Trophoblast cell (in vitro differentiated cells and primary cell): ENCODE results near the gene BMERB1.

ENCODE experiments used
- DNase-seq, 2 donors: peaks; one replicate each; pipeline ENCODE4 v3.0.0-alpha.2; 2016
- H2AFZ ChIP-seq: 2 replicates; pipeline ENCODE4 v1.6.1; 2013; ENCODE audit warnings: low read length, moderate library complexity, mild to moderate bottlenecking; ENCODE audit not compliant: insufficient read depth, poor library complexity
- H2AK5ac ChIP-seq: 2 replicates; pipeline ENCODE4 v1.6.1; 2013; ENCODE audit warnings: mild to moderate bottlenecking, low read length
- H2BK120ac ChIP-seq: 2 replicates; pipeline ENCODE4 v1.6.1; 2013; ENCODE audit warnings: low read length, mild to moderate bottlenecking, moderate library complexity; ENCODE audit not compliant: insufficient read depth, poor library complexity
- H2BK12ac ChIP-seq: 2 replicates; pipeline ENCODE4 v1.6.1; 2013; ENCODE audit warnings: mild to moderate bottlenecking, low read length, moderate library complexity
- H2BK5ac ChIP-seq: 2 replicates; pipeline ENCODE4 v1.6.1; 2013; ENCODE audit warnings: low read length, low read depth, moderate library complexity, mild to moderate bottlenecking; ENCODE audit not compliant: poor library complexity
- H3K14ac ChIP-seq: 2 replicates; pipeline ENCODE4 v1.6.1; 2013; ENCODE audit warnings: mild to moderate bottlenecking, low read length
- H3K18ac ChIP-seq: 2 replicates; pipeline ENCODE4 v1.6.1; 2013; ENCODE audit warnings: mild to moderate bottlenecking, low read length
- H3K23ac ChIP-seq: 2 replicates; pipeline ENCODE4 v1.6.1; 2013; ENCODE audit warnings: low read length
- H3K27ac ChIP-seq: 2 replicates; pipeline ENCODE4 v1.5.1; 2013; ENCODE audit warnings: low read depth, mild to moderate bottlenecking, inconsistent platforms, low read length, moderate library complexity
- H3K27me3 ChIP-seq: 2 replicates; pipeline ENCODE4 v1.6.1; 2013; ENCODE audit warnings: inconsistent platforms, mild to moderate bottlenecking, low read length, moderate library complexity; ENCODE audit not compliant: insufficient read depth
- H3K36me3 ChIP-seq, 2 experiments: 1 replicate in 1 of 2; 2 replicates in 1 of 2; pipeline ENCODE4 v1.6.1; 2013; ENCODE audit warnings: low read length in 2 of 2, mild to moderate bottlenecking in 2 of 2, moderate library complexity in 1 of 2; ENCODE audit not compliant: insufficient read depth in 2 of 2, control insufficient read depth in 1 of 2
- H3K4ac ChIP-seq: 2 replicates; pipeline ENCODE4 v1.6.1; 2013; ENCODE audit warnings: low read depth, mild to moderate bottlenecking, low read length, moderate library complexity
- H3K4me1 ChIP-seq, 2 experiments: 1 replicate in 1 of 2; 2 replicates in 1 of 2; pipeline ENCODE4 v1.6.1; 2013; ENCODE audit warnings: low read length in 2 of 2, mild to moderate bottlenecking in 2 of 2, moderate library complexity in 1 of 2; ENCODE audit not compliant: insufficient read depth in 2 of 2, control insufficient read depth in 1 of 2
- H3K4me2 ChIP-seq: 2 replicates; pipeline ENCODE4 v1.6.1; 2013; ENCODE audit warnings: inconsistent platforms, mild to moderate bottlenecking, low read length, moderate library complexity
- H3K4me3 ChIP-seq: 2 replicates; pipeline ENCODE4 v1.5.1; 2013; ENCODE audit warnings: mild to moderate bottlenecking, low read depth, low read length, inconsistent platforms
- H3K79me1 ChIP-seq: one replicate; pipeline ENCODE4 v1.6.1; 2013; ENCODE audit warnings: low read length
- H3K79me2 ChIP-seq: 2 replicates; pipeline ENCODE4 v1.6.1; 2013; ENCODE audit warnings: low read length, mild to moderate bottlenecking; ENCODE audit not compliant: control insufficient read depth, insufficient read depth, poor library complexity
- H3K9ac ChIP-seq: 2 replicates; pipeline ENCODE4 v1.6.1; 2013; ENCODE audit warnings: mild to moderate bottlenecking, low read length
- H3K9me3 ChIP-seq: 2 replicates; pipeline ENCODE4 v1.6.1; 2013; ENCODE audit warnings: low read depth, mild to moderate bottlenecking, control low read depth, inconsistent platforms, low read length; ENCODE audit not compliant: insufficient read depth
- H4K12ac ChIP-seq: 2 replicates; pipeline ENCODE4 v1.6.1; 2013; ENCODE audit warnings: low read depth, mild to moderate bottlenecking, low read length, moderate library complexity
- H4K8ac ChIP-seq: 2 replicates; pipeline ENCODE4 v1.6.1; 2013; ENCODE audit warnings: low read depth, mild to moderate bottlenecking, low read length, moderate library complexity
- H4K91ac ChIP-seq: one replicate; pipeline ENCODE4 v1.6.1; 2013; ENCODE audit warnings: low read depth, mild to moderate bottlenecking, low read length, moderate library complexity
- WGBS: extraction: QIAGEN DNeasy Blood & Tissue Kit; methylation state at CpG from one replicate; pipeline ENCODE4 v1.1.7; 2013; ENCODE audit warnings: missing lambda C conversion rate; ENCODE audit not compliant: insufficient read length, insufficient coverage; ENCODE audit errors: extremely low coverage; 5-methylcytosine and 5-hydroxymethylcytosine counted together

BMERB1 gene

GRCh38 chr16:15461376-15461775 is 27.0 kb downstream of the BMERB1 start:
- WGBS: 100% methylated on average over 2 of the region's 6 CpGs
- no peak overlapping the region for H3K27ac ChIP-seq

GRCh38 chr16:15464401-15465186 is 30.2 kb downstream of the BMERB1 start:
- Histone ChIP-seq H3K4ac (no peak overlapping the region), H3K79me1 (no peaks in the 10 kb centered on the region), H3K27me3 (no peaks in the 10 kb centered on the region), H2BK12ac (no peak overlapping the region), H2BK5ac (no peak overlapping the region), H3K9ac (no peak overlapping the region), H3K4me2 (no peak overlapping the region), H3K36me3 (no peaks in the 10 kb centered on the region), H3K79me2 (no peaks in the 10 kb centered on the region), H4K8ac (no peak overlapping the region), H3K14ac (no peak overlapping the region), H3K18ac (no peak overlapping the region), H4K12ac (no peak overlapping the region), H3K23ac (no peak overlapping the region), H2BK120ac (no peak overlapping the region), H3K4me1 (no peaks in the 10 kb centered on the region), H2AFZ (no peak overlapping the region), H3K27ac (no peak overlapping the region), H4K91ac (no peak overlapping the region), H2AK5ac (no peak overlapping the region), H3K9me3 (no peaks in the 10 kb centered on the region), H3K4me3 (no peak overlapping the region)
- WGBS: no CpG with 5 or more reads among the region's 4 CpGs
- no peak for DNase-seq

More at GRCh38 chr16:15461376-15461775, 27.0 kb downstream of the BMERB1 start:
- no peaks in the 10 kb centered on the region for H3K36me3 ChIP-seq
- H2BK120ac ChIP-seq: no peak overlapping the region
- no peak overlapping the region for H2BK5ac ChIP-seq
- H2BK12ac ChIP-seq: no peak overlapping the region
- H3K27me3 ChIP-seq: no peaks in the 10 kb centered on the region
- H2AFZ ChIP-seq: no peak overlapping the region
- H3K79me2 ChIP-seq: no peaks in the 10 kb centered on the region
- no peaks in the 10 kb centered on the region for H3K9me3 ChIP-seq
- H3K18ac ChIP-seq: no peak overlapping the region
- H3K4me3 ChIP-seq: no peak overlapping the region
- no peak overlapping the region for H3K23ac ChIP-seq
- no peak overlapping the region for H3K4ac ChIP-seq
- no peaks in the 10 kb centered on the region for H3K4me1 ChIP-seq
- no peak overlapping the region for H4K12ac ChIP-seq
- H3K79me1 ChIP-seq: no peaks in the 10 kb centered on the region
- H3K14ac ChIP-seq: no peak overlapping the region
- no peak for DNase-seq
- no peak overlapping the region for H2AK5ac ChIP-seq
- no peak overlapping the region for H3K9ac ChIP-seq
- no peak overlapping the region for H4K91ac ChIP-seq
- H3K4me2 ChIP-seq: no peak overlapping the region
- H4K8ac ChIP-seq: no peak overlapping the region

GRCh38 chr16:15466131-15466530 is 31.7 kb downstream of the BMERB1 start:
- Histone ChIP-seq H3K4me1 (no peaks in the 10 kb centered on the region), H3K4me2 (no peak overlapping the region), H3K4me3 (no peak overlapping the region), H3K36me3 (no peaks in the 10 kb centered on the region), H3K79me2 (no peaks in the 10 kb centered on the region), H2BK120ac (no peak overlapping the region), H3K18ac (no peak overlapping the region), H3K14ac (no peak overlapping the region), H2BK5ac (no peak overlapping the region), H3K27ac (no peak overlapping the region), H3K27me3 (no peaks in the 10 kb centered on the region), H3K23ac (no peak overlapping the region), H4K12ac (no peak overlapping the region), H2BK12ac (no peak overlapping the region), H3K79me1 (no peaks in the 10 kb centered on the region), H3K4ac (no peak overlapping the region), H3K9ac (no peak overlapping the region), H2AK5ac (no peak overlapping the region), H2AFZ (no peak overlapping the region), H4K8ac (no peak overlapping the region), H3K9me3 (no peaks in the 10 kb centered on the region), H4K91ac (no peak overlapping the region)
- no CpG with 5 or more reads among the region's 2 CpGs for WGBS
- no peak for DNase-seq

GRCh38 chr16:15466886-15467781 is 32.7 kb downstream of the BMERB1 start:
- Histone ChIP-seq H3K79me1 (no peaks in the 10 kb centered on the region), H2BK120ac (no peak overlapping the region), H4K8ac (no peak overlapping the region), H3K4me1 (no peaks in the 10 kb centered on the region), H3K36me3 (no peaks in the 10 kb centered on the region), H3K4ac (no peak overlapping the region), H2BK5ac (no peak overlapping the region), H2AK5ac (no peak overlapping the region), H4K91ac (no peak overlapping the region), H3K23ac (no peak overlapping the region), H4K12ac (no peak overlapping the region), H3K4me3 (no peak overlapping the region), H3K9ac (no peak overlapping the region), H3K4me2 (no peak overlapping the region), H3K14ac (no peak overlapping the region), H3K9me3 (no peaks in the 10 kb centered on the region), H3K79me2 (no peaks in the 10 kb centered on the region), H3K27me3 (no peaks in the 10 kb centered on the region), H2BK12ac (no peak overlapping the region), H2AFZ (no peak overlapping the region), H3K27ac (no peak overlapping the region), H3K18ac (no peak overlapping the region)
- WGBS: no CpG with 5 or more reads among the region's 3 CpGs
- DNase-seq: peak in 1 of 2 donors; percentile 42
